ENCODE results near the gene STAC3. TPM values are rescaled to one million over a fixed set of nuclear protein-coding genes. Genes with fewer than 3 reads are reported as not detected.

STAC3 gene
- total and polyA plus RNA-seq, 2 of the 13 experiments (the other 11 are each of a cell fraction or from before 2014, with no cell fraction given), result 0.18 to 0.22 TPM

- TF ChIP-seq KAT8 (CRISPR knock-in tag; IDR thresholded peaks at IDR 0.05) (0 out of 2 replicates have a peak, but pooled peaks have one; percentile 26), MXD1 (CRISPR knock-in tag; IDR thresholded peaks at IDR 0.05) (0 out of 2 replicates have a peak, but pooled peaks have one; percentile 50), ZFP90 (CRISPR knock-in tag; IDR thresholded peaks at IDR 0.05; ENCODE audit: borderline replicate concordance) (no peak), SRSF4 (IDR thresholded peaks at IDR 0.05; ENCODE audit: low read depth, low read length, poor library complexity, severe bottlenecking) (no peak), REXO4 (CRISPR knock-in tag; IDR thresholded peaks at IDR 0.05; ENCODE audit: borderline replicate concordance) (no peak), DMAP1 (CRISPR knock-in tag; IDR thresholded peaks at IDR 0.05) (no peak), ZNF670 (CRISPR knock-in tag; IDR thresholded peaks at IDR 0.05; ENCODE audit: borderline replicate concordance) (no peak), ZNF713 (CRISPR knock-in tag; IDR thresholded peaks at IDR 0.05) (no peak), RFXANK (CRISPR knock-in tag; IDR thresholded peaks at IDR 0.05) (no peak), ZFX (CRISPR knock-in tag; IDR thresholded peaks at IDR 0.05; ENCODE audit: low read depth) (no peak), TEAD3 (CRISPR knock-in tag; optimal IDR thresholded peaks at IDR 0.05; ENCODE audit: borderline replicate concordance) (peak; percentile 11), ZFP37 (CRISPR knock-in tag; IDR thresholded peaks at IDR 0.05; ENCODE audit: borderline replicate concordance) (no peak), PREB (CRISPR knock-in tag; IDR thresholded peaks at IDR 0.05) (no peak), ZNF232 (CRISPR knock-in tag; IDR thresholded peaks at IDR 0.05; ENCODE audit: borderline replicate concordance) (no peak), ZNF354B (CRISPR knock-in tag; IDR thresholded peaks at IDR 0.05) (no peak), ZNF274 (CRISPR knock-in tag; IDR thresholded peaks at IDR 0.05) (no peak), KLF11 (CRISPR knock-in tag; IDR thresholded peaks at IDR 0.05) (no peak), NCOA1 (CRISPR knock-in tag; IDR thresholded peaks at IDR 0.05) (no peak), RORA (CRISPR knock-in tag; IDR thresholded peaks at IDR 0.05) (no peak), SMAD3 (CRISPR knock-in tag; IDR thresholded peaks at IDR 0.05) (no peak), RFX1 (IDR thresholded peaks at IDR 0.05) (no peak), ZNF225 (CRISPR knock-in tag; IDR thresholded peaks at IDR 0.05) (no peak), ADNP (CRISPR knock-in tag; IDR thresholded peaks at IDR 0.05) (no peak), ZNF30 (CRISPR knock-in tag; IDR thresholded peaks at IDR 0.05) (no peak), JARID2 (CRISPR knock-in tag; IDR thresholded peaks at IDR 0.05; ENCODE audit: insufficient replicate concordance) (no peak), ZKSCAN1 (IDR thresholded peaks at IDR 0.05; ENCODE audit: low read length) (no peak), HOXD1 (CRISPR knock-in tag; IDR thresholded peaks at IDR 0.05) (no peak), ZNF562 (CRISPR knock-in tag; IDR thresholded peaks at IDR 0.05; ENCODE audit: borderline replicate concordance) (no peak), ARNTL (CRISPR knock-in tag; IDR thresholded peaks at IDR 0.05) (no peak), IKZF5 (CRISPR knock-in tag; IDR thresholded peaks at IDR 0.05) (no peak), SAP130 (CRISPR knock-in tag; IDR thresholded peaks at IDR 0.05; ENCODE audit: low read depth) (peak; percentile 53), ZFP1 (CRISPR knock-in tag; IDR thresholded peaks at IDR 0.05) (no peak), TBL1XR1 (IDR thresholded peaks at IDR 0.05; ENCODE audit: borderline replicate concordance, low read length, partially characterized antibody) (no peak)
Observed at GRCh38 chr12:57240066-57240921, 10.7 kb downstream of the STAC3 start (continued).
